Fibroblast of the conjunctiva (primary cell): ENCODE measurements around the gene DMRTC2.

ENCODE experiments used
- DNase-seq: peaks from one replicate; pipeline ENCODE4 v3.0.0-alpha.2; 2010; ENCODE audit warnings: low read depth

Gene DMRTC2

GRCh38 chr19:41845001-41845050 is at the start of gene DMRTC2:
Gene DMRTC2, plus strand, starts transcription at chr19:41845042. Its CDS starts 2,387 bp downstream, at chr19:41847429.
- no peak for DNase-seq

DNA sequence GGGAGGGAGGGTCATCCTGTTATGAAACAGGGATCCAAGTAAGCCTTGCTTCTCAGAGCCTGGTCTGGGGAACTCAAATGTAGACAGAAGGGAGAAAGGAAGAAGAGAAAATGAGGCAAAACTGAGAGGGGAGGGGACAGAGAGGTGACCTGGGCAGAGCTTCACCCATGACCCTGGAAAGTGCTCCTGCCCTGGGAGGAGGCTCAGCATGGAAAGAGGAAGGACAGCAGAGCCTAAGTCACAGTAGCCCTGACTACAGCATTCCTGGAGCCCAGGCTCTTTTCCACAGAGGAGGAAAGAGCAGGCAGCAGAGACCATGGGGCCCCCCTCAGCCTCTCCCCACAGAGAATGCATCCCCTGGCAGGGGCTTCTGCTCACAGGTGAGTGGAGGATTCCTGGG is 48.5 kb upstream of the DMRTC2 start, which contains the start of gene CEACAM3:
Gene CEACAM3 (plus strand): TSS at position 226 of the 400 bp plus-strand sequence. CDS start 91 bp downstream, at position 317.
- no peak for DNase-seq

DNA sequence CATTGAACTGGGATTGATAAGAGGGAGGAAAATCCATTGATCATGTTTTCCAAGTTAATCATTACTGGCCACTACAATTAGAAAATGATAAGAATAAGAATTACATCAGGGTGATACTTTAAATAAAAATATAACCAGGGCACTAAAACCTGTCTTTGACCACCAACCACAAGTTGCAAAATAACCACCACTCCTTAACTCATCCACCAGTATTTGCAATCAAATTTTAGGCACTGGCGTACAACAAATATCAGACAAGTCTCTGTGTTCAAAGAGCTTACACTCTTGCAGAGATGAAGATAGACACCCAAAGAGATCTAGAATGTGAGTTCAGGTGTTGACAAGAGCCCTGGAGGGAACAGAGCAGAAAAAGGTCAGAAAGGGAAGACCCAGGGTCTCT is 47.9 kb upstream of the DMRTC2 start:
- DNase-seq, result no peak

GRCh38 chr19:41799444-41800000 is 45.3 kb upstream of the DMRTC2 start:
- DNase-seq, result no peak

GRCh38 chr19:41801031-41801430 is 43.8 kb upstream of the DMRTC2 start:
- no peak for DNase-seq

GRCh38 chr19:41801792-41802211 is 43.0 kb upstream of the DMRTC2 start:
- DNase-seq, result no peak

GRCh38 chr19:41802770-41803169 is 42.1 kb upstream of the DMRTC2 start:
- DNase-seq, result no peak

DNA sequence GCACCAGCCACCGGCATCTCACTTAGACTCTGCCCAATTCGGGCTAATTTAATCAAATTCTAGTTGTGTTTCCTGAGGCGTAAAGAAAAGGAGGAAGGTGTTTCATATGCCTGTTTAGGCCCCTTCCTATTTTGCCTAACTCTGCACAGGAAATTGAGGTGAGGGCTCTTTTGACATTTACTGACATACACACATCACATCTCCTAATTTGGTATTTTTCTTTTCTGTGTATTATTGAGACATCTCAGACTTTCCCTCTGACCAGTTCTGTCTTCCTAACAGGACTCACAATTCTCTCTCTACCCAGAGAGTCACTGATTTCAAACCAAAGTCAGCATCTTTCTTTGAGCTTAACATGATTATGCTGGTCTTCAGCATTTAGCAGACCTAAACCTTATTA is 40.5 kb upstream of the DMRTC2 start:
- no peak for DNase-seq

- DNase-seq, result no peak
Observed at GRCh38 chr19:41807176-41807575, 37.7 kb upstream of the DMRTC2 start.

DNA sequence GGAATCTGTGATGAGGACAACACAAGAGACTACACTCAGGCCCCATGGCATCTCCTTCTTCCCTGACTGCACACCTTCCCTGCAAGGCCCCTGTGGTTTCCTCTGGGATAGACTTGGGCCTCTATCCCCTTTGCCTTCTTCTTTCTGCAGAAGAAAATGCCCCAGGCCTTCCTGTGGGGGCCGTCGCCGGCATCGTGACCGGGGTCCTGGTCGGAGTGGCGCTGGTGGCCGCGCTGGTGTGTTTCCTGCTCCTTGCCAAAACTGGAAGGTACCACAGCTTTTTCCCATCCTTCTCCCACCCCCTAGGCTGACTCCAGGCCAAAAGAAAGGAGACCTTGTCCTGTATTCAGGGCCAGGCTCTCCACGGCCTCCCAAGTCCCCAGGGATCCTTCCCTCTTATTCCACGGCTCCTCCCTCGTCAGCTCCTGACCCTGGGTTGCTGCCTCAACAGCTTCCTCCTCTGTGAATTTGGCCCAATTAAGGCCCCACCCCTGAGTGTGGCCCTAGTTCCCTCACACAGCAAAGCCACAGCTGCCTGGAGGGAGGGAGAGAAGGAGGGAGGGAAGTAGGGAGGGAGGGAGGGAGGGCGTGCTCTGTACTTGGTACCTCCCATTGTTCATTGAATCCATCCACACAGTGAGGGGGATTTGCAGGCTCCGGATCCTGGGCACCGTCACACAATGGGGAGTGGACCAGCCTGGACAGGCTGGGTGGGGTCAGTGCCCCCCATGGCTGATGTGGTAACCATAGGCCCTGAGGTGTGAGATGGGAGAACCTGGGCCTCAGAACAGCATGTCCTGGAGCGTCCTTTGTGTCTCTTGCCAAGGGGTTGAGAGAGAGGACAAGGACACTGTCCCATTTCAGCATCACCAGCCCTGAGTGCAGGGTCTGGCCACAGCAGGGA is 35.9 kb upstream of the DMRTC2 start:
- no peak for DNase-seq

DNA sequence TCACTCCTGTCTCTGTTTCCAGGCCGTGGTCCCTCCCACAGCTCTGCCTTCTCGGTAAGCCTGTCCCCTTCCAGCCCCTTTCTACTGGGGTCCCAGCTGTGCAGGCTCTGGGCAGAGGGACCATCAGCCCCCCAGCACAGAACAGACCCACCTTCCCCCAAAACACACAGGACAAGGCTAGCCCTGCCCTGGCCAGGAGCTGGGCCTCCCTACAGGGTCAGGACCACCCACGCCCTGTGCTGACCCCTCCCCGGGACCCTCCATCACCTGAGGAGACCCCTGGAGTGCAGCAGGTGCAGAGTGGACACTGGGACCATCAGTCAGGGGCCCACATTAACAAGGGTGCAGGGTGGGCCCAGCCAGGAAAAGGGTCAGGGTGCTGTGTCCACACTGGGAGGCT is 34.5 kb upstream of the DMRTC2 start:
- no peak for DNase-seq

GRCh38 chr19:41811036-41811435 is 33.8 kb upstream of the DMRTC2 start:
- no peak for DNase-seq

DNA sequence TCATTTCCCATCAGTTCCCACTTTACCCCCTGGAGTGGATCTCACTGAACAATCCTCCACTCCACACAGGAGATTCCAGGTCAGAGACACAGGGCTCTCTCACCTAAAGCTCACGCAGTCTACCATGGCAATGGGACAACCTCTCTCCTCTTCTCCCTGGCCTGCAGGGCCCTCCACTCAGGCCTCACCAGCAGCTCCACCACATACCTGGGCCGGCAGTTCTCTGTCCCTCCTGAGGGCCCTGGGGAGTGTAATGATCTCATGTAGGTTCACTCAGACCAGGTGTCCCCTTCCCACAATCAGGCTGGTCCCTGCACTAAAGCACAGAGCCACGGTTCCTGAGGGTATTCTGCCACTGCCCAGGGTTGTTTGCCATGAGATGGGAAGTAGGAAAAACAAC is 32.9 kb upstream of the DMRTC2 start:
- no peak for DNase-seq

DNA sequence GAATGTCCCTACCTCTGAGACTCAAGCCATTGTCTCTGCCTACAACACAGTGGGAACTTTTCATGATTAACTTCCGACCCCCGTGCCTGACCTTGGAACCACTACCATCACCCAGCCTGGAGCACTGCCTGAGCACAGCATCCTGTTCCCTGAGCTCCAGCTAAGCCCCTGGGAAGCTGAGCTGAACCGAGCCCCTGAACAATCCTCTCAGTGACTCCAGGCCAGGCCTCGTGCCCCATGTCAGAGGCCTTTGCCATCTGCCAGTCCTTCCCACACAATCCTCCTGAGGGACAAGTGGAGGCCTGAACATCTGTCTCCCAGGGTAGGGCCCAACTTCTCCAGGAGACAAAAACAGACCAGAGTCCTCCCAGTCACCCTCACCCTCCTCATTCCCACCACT is 30.9 kb upstream of the DMRTC2 start:
- DNase-seq, result no peak

DNA sequence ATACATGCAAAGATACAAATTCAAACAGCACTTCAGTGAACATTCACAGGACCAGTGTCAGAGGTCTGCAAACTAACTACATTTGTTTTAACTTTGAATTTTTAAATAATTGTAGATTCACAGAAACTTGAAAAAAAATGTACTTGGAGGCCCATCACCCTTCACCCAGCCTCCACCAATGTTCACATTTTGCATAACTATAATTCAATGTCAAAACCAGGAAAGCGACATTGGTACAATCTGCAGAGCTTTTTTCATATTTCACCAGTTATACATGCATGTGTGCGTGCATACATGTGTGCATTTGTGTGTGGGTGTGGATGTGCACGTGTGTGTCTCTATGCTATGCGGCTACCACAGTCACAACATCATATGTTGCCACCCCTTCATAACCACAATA is 29.5 kb upstream of the DMRTC2 start:
- DNase-seq, result no peak

DNA sequence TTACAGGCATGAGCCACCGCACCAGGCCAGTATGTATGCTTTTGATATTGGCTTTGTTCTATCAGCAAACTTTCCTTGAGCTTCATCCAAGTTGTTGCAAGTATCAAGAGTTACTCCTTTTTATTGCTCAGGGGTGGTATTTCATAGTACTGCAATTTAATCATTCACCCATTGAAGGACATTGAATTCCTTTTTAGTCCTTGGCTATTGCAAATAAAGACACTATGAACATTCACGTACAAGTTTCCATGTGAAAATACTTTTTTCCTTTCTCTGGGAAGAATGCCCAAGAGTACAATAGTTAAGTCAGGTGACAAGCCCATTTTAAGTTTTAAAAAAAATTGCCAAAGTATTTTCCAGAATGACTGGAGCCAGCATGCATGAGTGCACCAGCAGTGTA is 28.1 kb upstream of the DMRTC2 start:
- no peak for DNase-seq

- no peak for DNase-seq
Observed at GRCh38 chr19:41821003-41821735, 23.7 kb upstream of the DMRTC2 start.

- no peak for DNase-seq
Observed at GRCh38 chr19:41837981-41838708, 6.7 kb upstream of the DMRTC2 start.

GRCh38 chr19:41839211-41839610 is 5.6 kb upstream of the DMRTC2 start:
- no peak for DNase-seq

DNA sequence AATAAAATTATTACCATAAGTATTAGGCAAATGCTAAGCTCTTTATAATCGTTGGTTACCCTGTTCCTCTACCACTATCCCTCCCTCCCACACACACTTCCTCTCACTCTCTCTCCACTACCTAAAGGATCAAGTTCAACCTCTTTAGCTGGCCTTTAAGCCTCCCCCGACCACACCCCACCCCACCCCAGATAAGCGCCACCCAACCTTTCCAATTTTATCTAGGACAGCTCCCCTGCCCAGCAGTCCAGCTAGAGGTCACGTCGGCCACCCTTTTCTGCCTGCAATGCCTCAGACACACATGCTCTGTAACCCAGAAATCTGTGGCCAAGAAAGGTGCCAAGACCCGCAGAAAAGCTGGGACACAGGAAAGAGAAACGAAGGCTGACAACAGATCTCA is 1.5 kb upstream of the DMRTC2 start:
- no peak for DNase-seq

DNA sequence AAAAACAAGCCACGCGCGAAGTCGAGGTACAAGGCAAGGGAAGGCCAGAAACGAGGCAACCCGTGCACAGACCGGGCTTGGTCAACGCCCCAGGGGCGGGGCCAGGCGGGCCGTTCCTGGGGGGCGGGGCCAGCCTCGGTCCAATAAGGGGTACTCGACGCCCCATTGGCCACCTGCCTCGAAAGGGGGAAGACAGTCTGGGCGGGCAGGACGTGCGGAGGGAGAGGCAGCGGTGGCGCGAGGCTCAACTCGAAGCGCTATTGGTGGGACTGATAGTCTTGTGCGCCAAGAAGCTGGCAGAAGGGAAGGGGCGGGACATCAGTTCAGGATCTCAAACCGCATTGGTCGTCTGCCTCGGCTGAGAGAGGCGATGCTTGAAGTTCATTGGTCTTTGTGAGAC is 241 bp upstream of the DMRTC2 start, which contains the start of gene LYPD4:
Gene LYPD4 (minus strand): TSS at position 83 of the 400 bp plus-strand sequence. CDS start 5,398 bp downstream, outside the sequence.
- no peak for DNase-seq

DNA sequence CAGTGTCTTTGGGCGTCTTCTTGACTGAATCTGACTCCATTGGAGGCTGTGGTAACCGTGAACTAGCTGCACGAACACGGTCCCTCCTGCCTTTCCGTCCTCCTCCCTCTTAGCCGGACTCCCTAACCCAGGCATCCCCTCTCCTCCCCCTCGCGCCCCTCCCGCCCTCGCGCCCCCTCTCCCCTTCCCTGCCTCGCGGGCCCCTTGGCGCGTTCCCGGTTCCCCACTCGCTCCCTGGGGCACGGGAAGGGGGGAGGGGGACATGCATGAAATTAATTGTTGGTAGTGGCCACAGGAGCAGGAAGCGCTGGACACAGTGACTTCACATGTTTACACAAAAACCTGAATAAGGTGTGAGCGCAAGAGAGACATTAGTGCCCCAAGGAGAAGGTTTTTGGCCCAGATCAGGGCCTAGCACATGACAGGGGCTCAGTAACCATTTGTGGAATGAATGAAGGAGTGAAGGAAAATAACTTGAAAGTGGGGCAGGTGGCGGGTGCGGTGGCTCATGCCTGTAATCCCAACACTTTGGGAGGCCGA is 279 bp downstream of the DMRTC2 start:
- no peak for DNase-seq
